GM12865 (cell line): ENCODE data around the gene TPD52L2.
A peak's percentile ranks its signal among the peaks of the same experiment; 100 is the strongest.
"Not testable (repeated sequence)": the region's sequence is repeated elsewhere in the genome, so short reads cannot be mapped to it uniquely, and the experiment has no call there.

Source experiments
- DNase-seq: peaks from one replicate; pipeline ENCODE4 v3.0.0; 2010; ENCODE audit warnings: low read depth
- H3K4me3 ChIP-seq: 2 replicates; pipeline ENCODE4 v1.5.1; 2011; ENCODE audit warnings: mild to moderate bottlenecking, low read depth, low read length, control low read depth
- TF ChIP-seq, protein P1 (sequence below): IDR thresholded peaks from 2 replicates; pipeline ENCODE4 v1.5.1; 2011; ENCODE audit warnings: low read length, control low read depth, low read depth, inconsistent platforms; ENCODE audit not compliant: insufficient read depth; ENCODE audit errors: missing control alignments

The TPD52L2 gene

DNA sequence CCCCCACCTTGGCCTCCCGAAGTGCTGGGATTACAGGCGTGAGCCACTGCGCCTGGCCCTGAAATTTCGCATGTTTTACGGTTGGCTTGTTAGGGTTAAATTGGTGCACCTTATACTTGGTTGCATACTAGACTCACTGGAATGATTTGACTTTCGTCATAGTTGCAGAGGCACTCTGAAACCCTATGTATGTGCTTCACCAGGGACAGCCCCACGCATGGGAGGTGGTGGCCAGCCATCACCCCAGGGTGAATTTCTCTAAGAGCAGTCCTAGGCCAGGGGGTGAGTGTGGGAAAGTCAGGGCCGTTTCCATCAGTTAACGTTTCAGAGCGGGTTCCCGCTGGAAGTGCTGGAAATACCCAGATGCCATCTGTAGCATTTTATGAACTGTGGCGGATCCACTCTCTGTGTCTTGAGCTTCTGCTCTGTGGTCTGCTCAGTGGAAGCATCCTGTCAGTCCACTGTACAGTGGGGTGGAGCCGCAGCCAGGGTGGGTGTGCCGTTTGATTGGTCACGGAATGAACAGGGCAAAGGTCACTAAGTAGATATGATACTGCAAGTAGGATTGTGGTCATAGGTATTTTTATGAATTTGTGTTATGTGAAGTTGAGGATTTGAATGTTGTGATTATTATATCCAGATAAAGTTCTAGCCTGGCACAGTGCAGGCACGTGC is 43.1 kb downstream of the TPD52L2 start:
- peak; percentile 47 for DNase-seq
- TF ChIP-seq, protein P1, sequence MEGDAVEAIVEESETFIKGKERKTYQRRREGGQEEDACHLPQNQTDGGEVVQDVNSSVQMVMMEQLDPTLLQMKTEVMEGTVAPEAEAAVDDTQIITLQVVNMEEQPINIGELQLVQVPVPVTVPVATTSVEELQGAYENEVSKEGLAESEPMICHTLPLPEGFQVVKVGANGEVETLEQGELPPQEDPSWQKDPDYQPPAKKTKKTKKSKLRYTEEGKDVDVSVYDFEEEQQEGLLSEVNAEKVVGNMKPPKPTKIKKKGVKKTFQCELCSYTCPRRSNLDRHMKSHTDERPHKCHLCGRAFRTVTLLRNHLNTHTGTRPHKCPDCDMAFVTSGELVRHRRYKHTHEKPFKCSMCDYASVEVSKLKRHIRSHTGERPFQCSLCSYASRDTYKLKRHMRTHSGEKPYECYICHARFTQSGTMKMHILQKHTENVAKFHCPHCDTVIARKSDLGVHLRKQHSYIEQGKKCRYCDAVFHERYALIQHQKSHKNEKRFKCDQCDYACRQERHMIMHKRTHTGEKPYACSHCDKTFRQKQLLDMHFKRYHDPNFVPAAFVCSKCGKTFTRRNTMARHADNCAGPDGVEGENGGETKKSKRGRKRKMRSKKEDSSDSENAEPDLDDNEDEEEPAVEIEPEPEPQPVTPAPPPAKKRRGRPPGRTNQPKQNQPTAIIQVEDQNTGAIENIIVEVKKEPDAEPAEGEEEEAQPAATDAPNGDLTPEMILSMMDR = no peak
- no peak overlapping the region for H3K4me3 ChIP-seq

DNA sequence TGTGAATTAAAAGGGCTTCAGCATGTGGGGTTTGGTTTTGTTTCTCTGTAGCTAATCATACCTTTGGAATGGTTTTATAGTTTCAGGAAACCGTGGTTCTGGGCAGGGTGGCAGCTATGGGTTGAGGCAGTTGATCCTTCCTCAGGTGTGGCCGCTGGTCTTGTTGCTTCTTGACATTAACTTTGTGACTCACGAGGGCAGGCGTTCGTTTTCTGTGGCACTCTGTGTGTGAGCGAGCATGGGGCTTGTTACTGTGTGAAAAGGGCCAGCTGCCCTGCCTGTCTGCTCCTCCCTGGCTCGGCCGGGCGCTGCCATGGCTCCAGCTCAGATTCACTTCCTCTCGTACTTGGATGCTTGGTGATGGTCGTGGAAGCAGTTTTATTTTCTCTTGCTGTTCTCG is 46.1 kb downstream of the TPD52L2 start:
- H3K4me3 ChIP-seq = no peak overlapping the region
- no peak for DNase-seq
- TF ChIP-seq, protein P1 = no peak

- no peak overlapping the region for H3K4me3 ChIP-seq
- TF ChIP-seq, protein P1 = no peak
- DNase-seq = no peak
Observed at GRCh38 chr20:63913768-63914167, 48.7 kb downstream of the TPD52L2 start.

DNA sequence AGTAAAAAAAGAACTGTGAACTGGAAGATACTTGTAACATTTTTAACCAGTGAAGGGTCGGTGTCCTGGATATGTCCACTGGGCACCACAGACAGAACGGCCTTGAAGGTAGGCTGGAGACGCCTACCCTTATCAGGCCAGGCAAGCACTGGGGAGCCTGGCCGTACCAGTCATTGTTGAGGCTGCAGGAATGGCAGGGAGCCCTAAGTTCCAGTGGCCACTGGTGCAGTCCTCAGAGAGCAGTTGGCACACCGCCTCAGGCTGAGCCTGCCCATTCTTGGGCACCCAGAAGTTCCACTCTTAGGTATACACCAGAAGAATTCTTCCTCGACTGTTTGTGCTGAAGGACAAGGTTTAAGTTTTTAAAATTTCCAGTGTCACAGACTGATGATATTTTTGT is 50.4 kb downstream of the TPD52L2 start:
- no peak for DNase-seq
- H3K4me3 ChIP-seq = no peak overlapping the region
- TF ChIP-seq, protein P1 = no peak

GRCh38 chr20:63916371-63916939 is 51.4 kb downstream of the TPD52L2 start:
- DNase-seq, H3K4me3 ChIP-seq: not testable (repeated sequence)

- TF ChIP-seq, protein P1 = no peak
- no peak overlapping the region for H3K4me3 ChIP-seq
- no peak for DNase-seq
Observed at GRCh38 chr20:63917811-63918210, 52.7 kb downstream of the TPD52L2 start.

- no peak overlapping the region for H3K4me3 ChIP-seq
- TF ChIP-seq, protein P1 = no peak
- DNase-seq = no peak
Observed at GRCh38 chr20:63919130-63919529, 54.1 kb downstream of the TPD52L2 start.
